Fibroblast of lung (primary cell): Measurements from ENCODE around the gene IL12B. TPM values are rescaled to one million over a fixed set of nuclear protein-coding genes. Genes with fewer than 3 reads are reported as not detected.

Source experiments
- DNase-seq, 2 donors: peaks; one replicate each; pipeline versions ENCODE4 v3.0.0 to v3.0.0-alpha.2; 2010; ENCODE audit warnings: low read depth in 2 of 2
- H2AFZ ChIP-seq: 2 replicates; pipeline ENCODE4 v1.5.1; 2012; ENCODE audit warnings: low read length, control low read depth, inconsistent platforms
- H3K27ac ChIP-seq: 2 replicates; pipeline ENCODE4 v1.5.1; 2011; ENCODE audit warnings: low read length, control low read depth; ENCODE audit not compliant: insufficient read depth
- H3K27me3 ChIP-seq: 2 replicates; pipeline ENCODE4 v1.5.1; 2011; ENCODE audit warnings: mild to moderate bottlenecking, low read length; ENCODE audit not compliant: control insufficient read depth, insufficient read depth
- H3K36me3 ChIP-seq: 2 replicates; pipeline ENCODE4 v1.5.1; 2011; ENCODE audit warnings: low read length; ENCODE audit not compliant: control insufficient read depth, insufficient read depth
- H3K4me1 ChIP-seq: 2 replicates; pipeline ENCODE4 v1.5.1; 2011; ENCODE audit warnings: low read length; ENCODE audit not compliant: control insufficient read depth, insufficient read depth; ENCODE audit errors: extremely low read depth
- H3K4me2 ChIP-seq: 2 replicates; pipeline ENCODE4 v1.5.1; 2011; ENCODE audit warnings: low read length, control low read depth; ENCODE audit not compliant: insufficient read depth; ENCODE audit errors: extremely low read depth
- H3K4me3 ChIP-seq, 4 experiments: fragments of 200-600 bp in 1 of 4; sonication (generic) in 1 of 4; replicated peaks in 1 of 4; 2 replicates each; pipeline ENCODE4 v1.5.1; 2011 to 2016; ENCODE audit warnings: low read length in 4 of 4, low read depth in 3 of 4, mild to moderate bottlenecking in 3 of 4, control low read depth in 2 of 4, inconsistent platforms in 1 of 4, mixed read lengths in 1 of 4; ENCODE audit not compliant: insufficient read depth in 1 of 4; ENCODE audit errors: control extremely low read depth in 1 of 4
- H3K79me2 ChIP-seq: 2 replicates; pipeline ENCODE4 v1.5.1; 2012; ENCODE audit warnings: mild to moderate bottlenecking, low read length, inconsistent platforms; ENCODE audit not compliant: control insufficient read depth, insufficient read depth
- H3K9ac ChIP-seq: 2 replicates; pipeline ENCODE4 v1.5.1; 2011; ENCODE audit warnings: mild to moderate bottlenecking, low read length, control low read depth; ENCODE audit not compliant: insufficient read depth
- H3K9me3 ChIP-seq: 2 replicates; pipeline ENCODE4 v1.5.1; 2012; ENCODE audit warnings: low read depth, low read length; ENCODE audit not compliant: control insufficient read depth, insufficient read depth
- H4K20me1 ChIP-seq: 2 replicates; pipeline ENCODE4 v1.5.1; 2011; ENCODE audit warnings: low read length; ENCODE audit not compliant: control insufficient read depth, insufficient read depth; ENCODE audit errors: extremely low read depth
- EZH2 ChIP-seq: IDR thresholded peaks from 2 replicates; pipeline ENCODE4 v1.5.1; 2012; ENCODE audit warnings: low read length, control low read depth, mild to moderate bottlenecking; ENCODE audit errors: missing control alignments
- polyA plus RNA-seq, 2 donors: library from polyadenylated mRNA; depleted of rRNA in 1 of 2; stranded (reverse) in 1 of 2; unstranded in 1 of 2; fragments of >200 nt; gene quantifications; 2 replicates each; pipeline ENCODE4 v1.2.1, GENCODE V29; 2011 to 2012; ENCODE audit warnings: missing spikeins in 1 of 2
- total RNA-seq: library from RNA; depleted of rRNA; stranded (reverse); fragments of >200 nt; gene quantifications from 2 replicates; pipeline ENCODE4 v1.2.1, GENCODE V29; 2014
- TF ChIP-seq, protein P1 (sequence below), 2 donors: IDR thresholded peaks in 1 of 2; conservative IDR thresholded peaks in 1 of 2; 1 replicate in 1 of 2; 2 replicates in 1 of 2; pipeline ENCODE4 v1.5.1; 2011 to 2012; ENCODE audit warnings: low read length in 2 of 2, control low read depth in 1 of 2, inconsistent platforms in 1 of 2, low read depth in 1 of 2, mild to moderate bottlenecking in 1 of 2

IL12B gene
- total and polyA plus RNA-seq, 2 donors (not counting 1 experiment from before 2014, with no cell fraction given), result not detected

DNA sequence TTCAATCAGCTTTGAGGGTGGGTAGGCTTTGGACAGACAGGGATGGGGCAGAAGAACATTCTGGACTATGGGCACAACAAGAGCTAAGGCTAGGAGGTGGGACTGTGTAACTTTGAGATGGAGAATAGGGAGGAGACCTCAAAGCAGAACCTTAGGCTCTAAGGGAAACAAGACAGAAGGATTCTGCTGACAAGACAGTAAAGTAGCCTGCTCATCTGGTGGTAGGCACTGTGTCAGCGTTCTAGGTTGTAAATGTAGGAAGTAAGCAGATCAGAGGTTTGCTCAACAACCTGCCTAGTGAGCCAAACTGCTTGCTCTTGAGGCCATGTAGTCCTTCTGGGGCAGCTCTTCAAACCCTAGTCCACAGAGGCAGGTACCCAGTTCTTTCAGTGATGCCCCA lies 15.0 kb upstream of the IL12B start:
- Histone ChIP-seq H3K27ac (no peak overlapping the region), H3K9ac (no peak overlapping the region), H3K4me2 (no peak overlapping the region), H3K9me3 (no peaks in the 10 kb centered on the region), H3K27me3 (peaks cover 4% of the 10 kb centered on the region), H3K36me3 (no peaks in the 10 kb centered on the region), H3K4me3 (no peak overlapping the region), H3K79me2 (no peaks in the 10 kb centered on the region), H3K4me1 (peaks cover 2% of the 10 kb centered on the region), H4K20me1 (no peaks in the 10 kb centered on the region), H2AFZ (no peak overlapping the region)
- no peak for TF ChIP-seq EZH2
- TF ChIP-seq, protein P1, sequence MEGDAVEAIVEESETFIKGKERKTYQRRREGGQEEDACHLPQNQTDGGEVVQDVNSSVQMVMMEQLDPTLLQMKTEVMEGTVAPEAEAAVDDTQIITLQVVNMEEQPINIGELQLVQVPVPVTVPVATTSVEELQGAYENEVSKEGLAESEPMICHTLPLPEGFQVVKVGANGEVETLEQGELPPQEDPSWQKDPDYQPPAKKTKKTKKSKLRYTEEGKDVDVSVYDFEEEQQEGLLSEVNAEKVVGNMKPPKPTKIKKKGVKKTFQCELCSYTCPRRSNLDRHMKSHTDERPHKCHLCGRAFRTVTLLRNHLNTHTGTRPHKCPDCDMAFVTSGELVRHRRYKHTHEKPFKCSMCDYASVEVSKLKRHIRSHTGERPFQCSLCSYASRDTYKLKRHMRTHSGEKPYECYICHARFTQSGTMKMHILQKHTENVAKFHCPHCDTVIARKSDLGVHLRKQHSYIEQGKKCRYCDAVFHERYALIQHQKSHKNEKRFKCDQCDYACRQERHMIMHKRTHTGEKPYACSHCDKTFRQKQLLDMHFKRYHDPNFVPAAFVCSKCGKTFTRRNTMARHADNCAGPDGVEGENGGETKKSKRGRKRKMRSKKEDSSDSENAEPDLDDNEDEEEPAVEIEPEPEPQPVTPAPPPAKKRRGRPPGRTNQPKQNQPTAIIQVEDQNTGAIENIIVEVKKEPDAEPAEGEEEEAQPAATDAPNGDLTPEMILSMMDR (conservative IDR thresholded peaks at IDR 0.05 in 1 of 2, IDR thresholded peaks at IDR 0.05 in 1 of 2; ENCODE audit: low read depth in 1 of 2, low read length in 2 of 2), result no peak
- DNase-seq, result no peak

DNA sequence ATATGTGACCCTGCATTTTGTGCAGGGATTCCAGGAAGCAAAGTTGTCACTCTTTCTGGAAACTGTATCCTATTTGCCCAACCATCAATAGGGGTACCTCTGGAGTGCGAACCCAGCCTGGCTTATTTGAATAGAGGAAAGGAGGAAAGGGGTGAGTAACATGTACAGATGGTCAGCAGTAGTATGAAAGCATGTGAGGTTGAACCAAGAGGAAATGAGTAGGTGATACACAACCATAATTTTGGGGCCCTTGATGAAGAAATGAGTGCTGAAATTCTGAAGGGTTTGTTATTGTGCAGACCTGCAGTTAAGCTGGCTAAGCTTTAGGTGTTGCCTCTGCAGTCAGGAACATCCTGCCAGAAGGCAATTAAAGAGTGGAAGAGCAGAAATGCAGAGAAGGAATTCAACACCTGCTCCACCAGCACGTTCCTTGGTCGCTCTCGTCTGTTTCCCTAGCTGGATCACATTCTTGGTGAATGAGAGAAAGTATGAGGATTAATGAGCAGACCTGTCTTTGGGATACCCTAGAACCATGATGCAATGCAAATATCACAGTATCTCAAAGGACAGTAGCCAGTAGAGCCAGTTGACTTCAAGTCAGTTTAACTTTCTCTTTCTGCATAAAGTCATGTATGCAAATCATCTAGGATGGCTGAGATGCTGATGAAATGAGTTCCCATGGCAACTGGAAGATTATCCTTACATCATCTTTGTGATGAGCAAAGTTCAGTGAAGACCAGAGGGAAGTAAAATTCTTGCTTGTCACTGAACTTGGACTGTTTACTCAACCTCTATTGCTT lies 13.2 kb upstream of the IL12B start:
- Histone ChIP-seq H3K4me3 (no peak overlapping the region), H3K9me3 (no peaks in the 10 kb centered on the region), H2AFZ (no peak overlapping the region), H3K36me3 (no peaks in the 10 kb centered on the region), H3K27me3 (peaks cover 4% of the 10 kb centered on the region), H3K9ac (no peak overlapping the region), H3K79me2 (no peaks in the 10 kb centered on the region), H3K27ac (no peak overlapping the region), H4K20me1 (no peaks in the 10 kb centered on the region), H3K4me1 (peaks cover 2% of the 10 kb centered on the region), H3K4me2 (no peak overlapping the region)
- no peak for DNase-seq
- TF ChIP-seq EZH2, result no peak
- TF ChIP-seq, protein P1 (conservative IDR thresholded peaks at IDR 0.05 in 1 of 2, IDR thresholded peaks at IDR 0.05 in 1 of 2; ENCODE audit: low read depth in 1 of 2, low read length in 2 of 2), result no peak

DNA sequence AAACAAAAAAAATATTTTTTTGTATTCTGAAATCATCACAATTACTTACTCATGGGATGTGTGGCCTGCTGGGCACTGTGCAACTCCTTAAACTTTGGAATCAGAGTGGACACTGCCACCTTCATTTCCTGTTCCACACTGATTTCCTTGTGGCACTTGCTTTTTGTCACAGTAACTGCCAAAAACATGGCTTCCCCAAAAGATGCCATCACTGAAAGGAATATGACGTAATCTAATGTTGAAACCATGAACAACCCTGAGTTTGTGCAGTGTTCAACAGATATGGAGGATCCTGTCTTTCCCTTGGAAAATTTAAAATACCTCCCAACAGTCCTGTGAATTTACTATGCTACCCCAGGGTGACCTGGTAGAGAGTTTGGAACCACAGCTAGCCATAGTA lies 12.6 kb upstream of the IL12B start:
- DNase-seq, result no peak
- Histone ChIP-seq H3K27me3 (peaks cover 4% of the 10 kb centered on the region), H3K4me2 (no peak overlapping the region), H3K79me2 (no peaks in the 10 kb centered on the region), H2AFZ (no peak overlapping the region), H3K9me3 (no peaks in the 10 kb centered on the region), H4K20me1 (no peaks in the 10 kb centered on the region), H3K36me3 (no peaks in the 10 kb centered on the region), H3K9ac (no peak overlapping the region), H3K4me1 (peaks cover 4% of the 10 kb centered on the region), H3K4me3 (no peak overlapping the region), H3K27ac (no peak overlapping the region)
- TF ChIP-seq, protein P1 (conservative IDR thresholded peaks at IDR 0.05 in 1 of 2, IDR thresholded peaks at IDR 0.05 in 1 of 2; ENCODE audit: low read depth in 1 of 2, low read length in 2 of 2), result no peak
- TF ChIP-seq EZH2, result no peak
